HG02588 (cell line): Measurements from ENCODE around the gene FAM204A.

Experiments used
- ATAC-seq: cut with Tn5 transposase; IDR thresholded peaks from one replicate; pipeline ENCODE4 v1.9.1; 2021; ENCODE audit warnings: mild to moderate bottlenecking, moderate library complexity; ENCODE audit not compliant: unreplicated experiment

The FAM204A gene

DNA sequence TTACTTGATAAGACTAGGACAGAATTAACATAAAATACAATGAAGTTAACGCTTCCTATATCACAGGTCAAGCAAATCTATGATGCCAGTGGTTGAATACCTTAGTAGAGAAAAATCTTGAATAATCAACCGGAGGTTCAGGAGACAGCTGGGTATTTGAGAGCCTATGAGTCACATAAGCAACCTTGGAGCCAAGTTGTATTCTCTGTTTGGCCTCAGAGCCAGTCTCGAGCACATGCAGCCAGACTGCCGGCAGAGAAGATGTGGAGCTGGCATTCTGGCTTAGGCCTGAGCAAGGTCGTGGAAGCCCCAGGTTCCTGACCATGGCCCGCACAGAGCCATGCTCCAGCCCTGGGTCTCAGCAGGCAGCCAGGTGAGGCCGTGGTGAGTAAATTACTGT, 90.3 kb downstream of the FAM204A start:
- ATAC-seq: no peak

DNA sequence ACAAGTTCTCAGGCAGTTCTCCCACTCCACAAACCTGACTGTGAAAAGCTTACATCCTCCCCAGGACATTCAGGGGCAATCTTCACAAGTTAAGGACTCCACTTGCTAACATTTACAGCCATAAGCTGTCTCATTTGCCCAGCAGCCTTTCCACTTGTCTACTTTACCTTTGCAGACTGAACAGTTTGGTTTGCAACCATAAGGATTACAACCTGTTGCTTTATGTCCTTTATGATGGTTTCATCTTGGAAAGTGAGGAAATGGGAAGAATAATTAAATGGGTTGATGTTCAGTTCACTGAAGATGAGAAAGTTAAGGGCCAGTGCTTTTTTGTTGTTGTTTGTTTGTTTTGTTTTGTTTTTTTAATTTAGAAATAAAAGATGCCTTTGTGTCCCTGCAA, 92.4 kb downstream of the FAM204A start:
- no peak for ATAC-seq
